Astrocyte (in vitro differentiated cells and primary cell): ENCODE results near the gene GRAMD1B.

Experiments
- CTCF ChIP-seq: IDR thresholded peaks from 2 replicates; pipeline ENCODE4 v1.5.1; 2011; ENCODE audit warnings: low read depth, mild to moderate bottlenecking, inconsistent platforms, low read length, moderate library complexity; ENCODE audit not compliant: insufficient read depth
- EZH2 ChIP-seq: IDR thresholded peaks from 2 replicates; pipeline ENCODE4 v1.6.1; 2012; ENCODE audit warnings: mild to moderate bottlenecking, low read length, inconsistent platforms; ENCODE audit not compliant: insufficient read depth

DNA sequence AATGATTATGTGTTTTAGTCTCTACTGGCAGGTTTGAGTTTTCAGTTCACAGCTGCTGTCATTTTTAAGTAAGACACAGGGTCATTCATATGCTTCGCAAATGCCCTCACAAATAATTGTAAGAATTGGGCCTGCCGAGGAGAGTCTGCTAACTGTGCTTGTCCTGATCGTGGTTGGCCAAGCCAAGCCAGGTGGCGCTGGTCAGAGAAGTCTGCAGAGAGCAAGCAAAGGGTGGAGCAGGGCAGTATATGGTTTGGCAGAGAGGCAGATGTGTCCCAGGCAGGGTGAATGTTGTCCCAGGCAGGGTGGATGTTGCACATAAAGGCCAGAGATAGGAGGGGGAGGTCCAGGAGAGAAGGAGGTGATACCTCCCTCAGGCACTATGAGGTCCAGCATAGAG is 171.7 kb downstream of the GRAMD1B start:
- TF ChIP-seq CTCF: no peak
- TF ChIP-seq EZH2: no peak
